Mesenchymal stem cell (in vitro differentiated cells and primary cell): ENCODE data around the gene MTRFR.

ENCODE experiments used
- DNase-seq: peaks from one replicate; pipeline ENCODE4 v3.0.0-alpha.2; 2013
- H2AFZ ChIP-seq: one replicate; pipeline ENCODE4 v1.6.1; 2013; ENCODE audit warnings: low read depth, mild to moderate bottlenecking, control low read depth, inconsistent platforms, low read length, moderate library complexity
- H2AK5ac ChIP-seq: 2 replicates; pipeline ENCODE4 v1.6.1; 2013; ENCODE audit warnings: low read length, moderate library complexity, mild to moderate bottlenecking, inconsistent platforms; ENCODE audit not compliant: severe bottlenecking
- H2BK120ac ChIP-seq: one replicate; pipeline ENCODE4 v1.6.1; 2013; ENCODE audit warnings: low read depth, mild to moderate bottlenecking, inconsistent platforms, low read length, moderate library complexity
- H2BK12ac ChIP-seq, 2 experiments: one replicate each; pipeline ENCODE4 v1.6.1; 2013; ENCODE audit warnings: inconsistent platforms in 2 of 2, low read length in 2 of 2, mild to moderate bottlenecking in 2 of 2, moderate library complexity in 2 of 2, control low read depth in 1 of 2
- H2BK15ac ChIP-seq: one replicate; pipeline ENCODE4 v1.6.1; 2013; ENCODE audit warnings: mild to moderate bottlenecking, low read depth, inconsistent platforms; ENCODE audit not compliant: poor library complexity, severe bottlenecking
- H2BK5ac ChIP-seq: 2 replicates; pipeline ENCODE4 v1.6.1; 2013; ENCODE audit warnings: low read depth, mild to moderate bottlenecking, low read length, control low read depth, inconsistent platforms; ENCODE audit not compliant: poor library complexity, severe bottlenecking
- H3K14ac ChIP-seq, 2 experiments: one replicate each; pipeline ENCODE4 v1.6.1; 2013; ENCODE audit warnings: inconsistent platforms in 2 of 2, low read length in 2 of 2, control low read depth in 1 of 2, mild to moderate bottlenecking in 1 of 2, moderate library complexity in 1 of 2
- H3K18ac ChIP-seq, 2 experiments: one replicate each; pipeline ENCODE4 v1.6.1; 2013; ENCODE audit warnings: inconsistent platforms in 2 of 2, low read length in 2 of 2, control low read depth in 1 of 2, low read depth in 1 of 2, mild to moderate bottlenecking in 1 of 2
- H3K23ac ChIP-seq, 2 experiments: one replicate each; pipeline ENCODE4 v1.6.1; 2013; ENCODE audit warnings: inconsistent platforms in 2 of 2, low read length in 2 of 2, mild to moderate bottlenecking in 2 of 2, moderate library complexity in 2 of 2, control low read depth in 1 of 2
- H3K27ac ChIP-seq: 2 replicates; pipeline ENCODE4 v1.5.1; 2013; ENCODE audit warnings: mild to moderate bottlenecking, moderate library complexity, low read length, control low read depth, inconsistent platforms; ENCODE audit not compliant: poor library complexity, severe bottlenecking
- H3K27me3 ChIP-seq, 2 experiments: 2 replicates each; pipeline versions ENCODE4 v1.6.1 to v1.7.0; 2013; ENCODE audit warnings: low read length in 2 of 2, mild to moderate bottlenecking in 2 of 2, moderate library complexity in 2 of 2, control low read depth in 1 of 2, inconsistent platforms in 1 of 2; ENCODE audit not compliant: control insufficient read depth in 1 of 2, insufficient read depth in 1 of 2
- H3K36me3 ChIP-seq, 2 experiments: 2 replicates each; pipeline versions ENCODE4 v1.6.1 to v1.7.0; 2013; ENCODE audit warnings: low read length in 2 of 2, control low read depth in 1 of 2, inconsistent platforms in 1 of 2, low read depth in 1 of 2, mild to moderate bottlenecking in 1 of 2; ENCODE audit not compliant: insufficient read depth in 2 of 2, control insufficient read depth in 1 of 2
- H3K4ac ChIP-seq, 2 experiments: one replicate each; pipeline ENCODE4 v1.6.1; 2013; ENCODE audit warnings: inconsistent platforms in 2 of 2, low read length in 2 of 2, mild to moderate bottlenecking in 2 of 2, moderate library complexity in 2 of 2, control low read depth in 1 of 2, low read depth in 1 of 2
- H3K4me1 ChIP-seq: 2 replicates; pipeline ENCODE4 v1.6.1; 2013; ENCODE audit warnings: low read depth, low read length, control low read depth; ENCODE audit not compliant: control insufficient read depth, insufficient read depth
- H3K4me2 ChIP-seq: 2 replicates; pipeline ENCODE4 v1.6.1; 2013; ENCODE audit warnings: low read length, mild to moderate bottlenecking, inconsistent platforms; ENCODE audit not compliant: poor library complexity, severe bottlenecking
- H3K4me3 ChIP-seq, 2 experiments: 2 replicates each; pipeline versions ENCODE4 v1.5.1 to v1.7.0; 2013; ENCODE audit warnings: low read length in 2 of 2, mild to moderate bottlenecking in 2 of 2, control low read depth in 1 of 2, low read depth in 1 of 2; ENCODE audit not compliant: insufficient read depth in 1 of 2
- H3K79me1 ChIP-seq: replicated peaks from 2 replicates; pipeline ENCODE4 v1.6.1; 2013; ENCODE audit warnings: mild to moderate bottlenecking, control low read depth, low read length, inconsistent platforms; ENCODE audit not compliant: poor library complexity, severe bottlenecking
- H3K9ac ChIP-seq: 2 replicates; pipeline ENCODE4 v1.7.0; 2013; ENCODE audit warnings: mild to moderate bottlenecking, low read length, moderate library complexity
- H3K9me3 ChIP-seq: 2 replicates; pipeline ENCODE4 v1.7.0; 2013; ENCODE audit warnings: mild to moderate bottlenecking, low read length; ENCODE audit not compliant: control insufficient read depth
- H4K8ac ChIP-seq: one replicate; pipeline ENCODE4 v1.6.1; 2013; ENCODE audit warnings: inconsistent platforms, mild to moderate bottlenecking, low read length, moderate library complexity
- H4K91ac ChIP-seq: one replicate; pipeline ENCODE4 v1.6.1; 2013; ENCODE audit warnings: mild to moderate bottlenecking, low read length, inconsistent platforms
- WGBS: methylation state at CpG from one replicate; pipeline ENCODE4 v1.1.7; 2013; ENCODE audit warnings: mixed read lengths; 5-methylcytosine and 5-hydroxymethylcytosine counted together

Gene MTRFR

GRCh38 chr12:123233505-123234308 is 471 bp downstream of the MTRFR start:
- H3K9ac ChIP-seq = peak overlapping the region; percentile 97
- peak overlapping the region; percentile 57 for H4K91ac ChIP-seq
- peak overlapping the region in 1 of 2 experiments; percentile 66 for H3K23ac ChIP-seq
- peak overlapping the region; percentile 83 for H2AFZ ChIP-seq
- H3K4me1 ChIP-seq = peaks cover 5% of the 10 kb centered on the region
- H2BK12ac ChIP-seq = peak overlapping the region in 1 of 2 experiments; percentile 59
- peaks cover 3 to 4% of the 10 kb centered on the region in 2 experiments for H3K36me3 ChIP-seq
- no peak overlapping the region for H2BK120ac ChIP-seq
- H2BK5ac ChIP-seq = no peak overlapping the region
- peak overlapping the region; percentile 77 to 78 for H3K18ac ChIP-seq
- H4K8ac ChIP-seq = peak overlapping the region; percentile 41
- peaks cover 11% of the 10 kb centered on the region for H3K79me1 ChIP-seq
- 15% methylated on average over 40 of the region's 42 CpGs for WGBS
- H3K27me3 ChIP-seq = no peaks in the 10 kb centered on the region
- no peaks in the 10 kb centered on the region for H3K9me3 ChIP-seq
- H3K27ac ChIP-seq = peak overlapping the region; percentile 27
- H2BK15ac ChIP-seq = no peak overlapping the region
- peak overlapping the region; percentile 62 for H3K4me2 ChIP-seq
- H2AK5ac ChIP-seq = peak overlapping the region; percentile 43
- peak overlapping the region in 1 of 2 experiments; percentile 91 for H3K14ac ChIP-seq
- DNase-seq = no peak
- peak overlapping the region; percentile 82 to 98 for H3K4me3 ChIP-seq
- H3K4ac ChIP-seq = peak overlapping the region; percentile 58 to 92

GRCh38 chr12:123237646-123238329 is 4.6 kb downstream of the MTRFR start:
- peaks cover 22% of the 10 kb centered on the region for H3K79me1 ChIP-seq
- H2BK15ac ChIP-seq = no peak overlapping the region
- H2BK5ac ChIP-seq = no peak overlapping the region
- H4K8ac ChIP-seq = no peak overlapping the region
- H4K91ac ChIP-seq = no peak overlapping the region
- H3K4ac ChIP-seq = no peak overlapping the region
- H2AK5ac ChIP-seq = no peak overlapping the region
- peaks cover 8% of the 10 kb centered on the region for H3K4me1 ChIP-seq
- no peak overlapping the region for H3K4me2 ChIP-seq
- H3K23ac ChIP-seq = no peak overlapping the region
- 63% methylated on average over 6 of the region's 6 CpGs for WGBS
- no peak overlapping the region for H3K18ac ChIP-seq
- DNase-seq = peak; percentile 68
- no peak overlapping the region for H3K14ac ChIP-seq
- H2BK12ac ChIP-seq = no peak overlapping the region
- H3K4me3 ChIP-seq = no peak overlapping the region
- H3K27me3 ChIP-seq = no peaks in the 10 kb centered on the region
- no peak overlapping the region for H3K27ac ChIP-seq
- H2AFZ ChIP-seq = no peak overlapping the region
- peaks cover 16 to 18% of the 10 kb centered on the region in 2 experiments for H3K36me3 ChIP-seq
- peak overlapping the region; percentile 9 for H3K9ac ChIP-seq
- H2BK120ac ChIP-seq = no peak overlapping the region
- H3K9me3 ChIP-seq = no peaks in the 10 kb centered on the region

GRCh38 chr12:123238330-123238682 is 5.1 kb downstream of the MTRFR start:
- no peak overlapping the region for H3K14ac ChIP-seq
- H3K23ac ChIP-seq = no peak overlapping the region
- H3K36me3 ChIP-seq = peaks cover 16 to 20% of the 10 kb centered on the region in 2 experiments
- no peak overlapping the region for H2AK5ac ChIP-seq
- H4K8ac ChIP-seq = no peak overlapping the region
- no peak overlapping the region for H3K4me2 ChIP-seq
- no peak overlapping the region for H2BK120ac ChIP-seq
- no peak overlapping the region for H2BK12ac ChIP-seq
- no peak overlapping the region for H2BK5ac ChIP-seq
- H2BK15ac ChIP-seq = no peak overlapping the region
- no peak overlapping the region for H4K91ac ChIP-seq
- no peak overlapping the region for H3K4me3 ChIP-seq
- H3K27me3 ChIP-seq = no peaks in the 10 kb centered on the region
- WGBS = 100% methylated on average over 1 of the region's 2 CpGs
- H3K9ac ChIP-seq = peak overlapping the region; percentile 9
- no peak for DNase-seq
- H3K9me3 ChIP-seq = no peaks in the 10 kb centered on the region
- H3K27ac ChIP-seq = no peak overlapping the region
- no peak overlapping the region for H2AFZ ChIP-seq
- no peak overlapping the region for H3K4ac ChIP-seq
- peaks cover 22% of the 10 kb centered on the region for H3K79me1 ChIP-seq
- H3K18ac ChIP-seq = no peak overlapping the region
- peaks cover 8% of the 10 kb centered on the region for H3K4me1 ChIP-seq

- Histone ChIP-seq H3K27me3 (no peaks in the 10 kb centered on the region), H3K18ac (no peak overlapping the region)
- 98% methylated on average over 3 of the region's 6 CpGs for WGBS
These were observed 5.7 kb downstream of the MTRFR start for GRCh38 chr12:123238961-123239360.

More at GRCh38 chr12:123238961-123239360, 5.7 kb downstream of the MTRFR start:
- Histone ChIP-seq H3K79me1 (peaks cover 24% of the 10 kb centered on the region), H3K4me3 (no peak overlapping the region), H3K9ac (no peak overlapping the region), H3K23ac (no peak overlapping the region), H2BK15ac (no peak overlapping the region), H3K36me3 (peaks cover 19 to 23% of the 10 kb centered on the region in 2 experiments), H2AK5ac (no peak overlapping the region), H4K8ac (no peak overlapping the region), H3K4me1 (peaks cover 6% of the 10 kb centered on the region), H3K14ac (no peak overlapping the region), H3K9me3 (no peaks in the 10 kb centered on the region), H2BK5ac (no peak overlapping the region), H4K91ac (no peak overlapping the region), H2BK120ac (no peak overlapping the region), H3K27ac (no peak overlapping the region), H2BK12ac (no peak overlapping the region), H2AFZ (no peak overlapping the region), H3K4ac (no peak overlapping the region), H3K4me2 (no peak overlapping the region)
- DNase-seq = no peak
